ENCODE measurements around the gene FAM149B1. TPM values are rescaled to one million over a fixed set of nuclear protein-coding genes. Genes with fewer than 3 reads are reported as not detected.

The FAM149B1 gene
- total and polyA plus RNA-seq, 2 of the 13 experiments (the other 11 are each of a cell fraction or from before 2014, with no cell fraction given), result 9.3 to 16.8 TPM

- TF ChIP-seq, protein P1, sequence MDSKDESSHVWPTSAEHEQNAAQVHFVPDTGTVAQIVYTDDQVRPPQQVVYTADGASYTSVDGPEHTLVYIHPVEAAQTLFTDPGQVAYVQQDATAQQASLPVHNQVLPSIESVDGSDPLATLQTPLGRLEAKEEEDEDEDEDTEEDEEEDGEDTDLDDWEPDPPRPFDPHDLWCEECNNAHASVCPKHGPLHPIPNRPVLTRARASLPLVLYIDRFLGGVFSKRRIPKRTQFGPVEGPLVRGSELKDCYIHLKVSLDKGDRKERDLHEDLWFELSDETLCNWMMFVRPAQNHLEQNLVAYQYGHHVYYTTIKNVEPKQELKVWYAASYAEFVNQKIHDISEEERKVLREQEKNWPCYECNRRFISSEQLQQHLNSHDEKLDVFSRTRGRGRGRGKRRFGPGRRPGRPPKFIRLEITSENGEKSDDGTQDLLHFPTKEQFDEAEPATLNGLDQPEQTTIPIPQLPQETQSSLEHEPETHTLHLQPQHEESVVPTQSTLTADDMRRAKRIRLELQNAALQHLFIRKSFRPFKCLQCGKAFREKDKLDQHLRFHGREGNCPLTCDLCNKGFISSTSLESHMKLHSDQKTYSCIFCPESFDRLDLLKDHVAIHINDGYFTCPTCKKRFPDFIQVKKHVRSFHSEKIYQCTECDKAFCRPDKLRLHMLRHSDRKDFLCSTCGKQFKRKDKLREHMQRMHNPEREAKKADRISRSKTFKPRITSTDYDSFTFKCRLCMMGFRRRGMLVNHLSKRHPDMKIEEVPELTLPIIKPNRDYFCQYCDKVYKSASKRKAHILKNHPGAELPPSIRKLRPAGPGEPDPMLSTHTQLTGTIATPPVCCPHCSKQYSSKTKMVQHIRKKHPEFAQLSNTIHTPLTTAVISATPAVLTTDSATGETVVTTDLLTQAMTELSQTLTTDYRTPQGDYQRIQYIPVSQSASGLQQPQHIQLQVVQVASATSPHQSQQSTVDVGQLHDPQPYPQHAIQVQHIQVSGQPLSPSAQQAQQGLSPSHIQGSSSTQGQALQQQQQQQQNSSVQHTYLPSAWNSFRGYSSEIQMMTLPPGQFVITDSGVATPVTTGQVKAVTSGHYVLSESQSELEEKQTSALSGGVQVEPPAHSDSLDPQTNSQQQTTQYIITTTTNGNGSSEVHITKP (CRISPR knock-in tag; IDR thresholded peaks at IDR 0.05; ENCODE audit: low read depth), result peak; percentile 36; the same call in 1 of the 2 replicates
- 0 out of 2 replicates have a peak, but pooled peaks have one; percentile 8 for TF ChIP-seq MED13 (CRISPR knock-in tag; IDR thresholded peaks at IDR 0.05)
- TF ChIP-seq, protein P2, sequence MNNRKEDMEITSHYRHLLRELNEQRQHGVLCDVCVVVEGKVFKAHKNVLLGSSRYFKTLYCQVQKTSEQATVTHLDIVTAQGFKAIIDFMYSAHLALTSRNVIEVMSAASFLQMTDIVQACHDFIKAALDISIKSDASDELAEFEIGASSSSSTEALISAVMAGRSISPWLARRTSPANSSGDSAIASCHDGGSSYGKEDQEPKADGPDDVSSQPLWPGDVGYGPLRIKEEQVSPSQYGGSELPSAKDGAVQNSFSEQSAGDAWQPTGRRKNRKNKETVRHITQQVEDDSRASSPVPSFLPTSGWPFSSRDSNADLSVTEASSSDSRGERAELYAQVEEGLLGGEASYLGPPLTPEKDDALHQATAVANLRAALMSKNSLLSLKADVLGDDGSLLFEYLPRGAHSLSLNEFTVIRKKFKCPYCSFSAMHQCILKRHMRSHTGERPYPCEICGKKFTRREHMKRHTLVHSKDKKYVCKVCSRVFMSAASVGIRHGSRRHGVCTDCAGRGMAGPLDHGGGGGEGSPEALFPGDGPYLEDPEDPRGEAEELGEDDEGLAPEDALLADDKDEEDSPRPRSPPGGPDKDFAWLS (CRISPR knock-in tag; IDR thresholded peaks at IDR 0.05; ENCODE audit: borderline replicate concordance), result no peak
- no peak for TF ChIP-seq TEAD3 (CRISPR knock-in tag; optimal IDR thresholded peaks at IDR 0.05; ENCODE audit: borderline replicate concordance)
- TF ChIP-seq MIER3 (CRISPR knock-in tag; IDR thresholded peaks at IDR 0.05; ENCODE audit: borderline replicate concordance), result peak; percentile 56; the same call in 1 of the 2 replicates
- TF ChIP-seq, protein P3, sequence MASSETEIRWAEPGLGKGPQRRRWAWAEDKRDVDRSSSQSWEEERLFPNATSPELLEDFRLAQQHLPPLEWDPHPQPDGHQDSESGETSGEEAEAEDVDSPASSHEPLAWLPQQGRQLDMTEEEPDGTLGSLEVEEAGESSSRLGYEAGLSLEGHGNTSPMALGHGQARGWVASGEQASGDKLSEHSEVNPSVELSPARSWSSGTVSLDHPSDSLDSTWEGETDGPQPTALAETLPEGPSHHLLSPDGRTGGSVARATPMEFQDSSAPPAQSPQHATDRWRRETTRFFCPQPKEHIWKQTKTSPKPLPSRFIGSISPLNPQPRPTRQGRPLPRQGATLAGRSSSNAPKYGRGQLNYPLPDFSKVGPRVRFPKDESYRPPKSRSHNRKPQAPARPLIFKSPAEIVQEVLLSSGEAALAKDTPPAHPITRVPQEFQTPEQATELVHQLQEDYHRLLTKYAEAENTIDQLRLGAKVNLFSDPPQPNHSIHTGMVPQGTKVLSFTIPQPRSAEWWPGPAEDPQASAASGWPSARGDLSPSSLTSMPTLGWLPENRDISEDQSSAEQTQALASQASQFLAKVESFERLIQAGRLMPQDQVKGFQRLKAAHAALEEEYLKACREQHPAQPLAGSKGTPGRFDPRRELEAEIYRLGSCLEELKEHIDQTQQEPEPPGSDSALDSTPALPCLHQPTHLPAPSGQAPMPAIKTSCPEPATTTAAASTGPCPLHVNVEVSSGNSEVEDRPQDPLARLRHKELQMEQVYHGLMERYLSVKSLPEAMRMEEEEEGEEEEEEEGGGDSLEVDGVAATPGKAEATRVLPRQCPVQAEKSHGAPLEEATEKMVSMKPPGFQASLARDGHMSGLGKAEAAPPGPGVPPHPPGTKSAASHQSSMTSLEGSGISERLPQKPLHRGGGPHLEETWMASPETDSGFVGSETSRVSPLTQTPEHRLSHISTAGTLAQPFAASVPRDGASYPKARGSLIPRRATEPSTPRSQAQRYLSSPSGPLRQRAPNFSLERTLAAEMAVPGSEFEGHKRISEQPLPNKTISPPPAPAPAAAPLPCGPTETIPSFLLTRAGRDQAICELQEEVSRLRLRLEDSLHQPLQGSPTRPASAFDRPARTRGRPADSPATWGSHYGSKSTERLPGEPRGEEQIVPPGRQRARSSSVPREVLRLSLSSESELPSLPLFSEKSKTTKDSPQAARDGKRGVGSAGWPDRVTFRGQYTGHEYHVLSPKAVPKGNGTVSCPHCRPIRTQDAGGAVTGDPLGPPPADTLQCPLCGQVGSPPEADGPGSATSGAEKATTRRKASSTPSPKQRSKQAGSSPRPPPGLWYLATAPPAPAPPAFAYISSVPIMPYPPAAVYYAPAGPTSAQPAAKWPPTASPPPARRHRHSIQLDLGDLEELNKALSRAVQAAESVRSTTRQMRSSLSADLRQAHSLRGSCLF (CRISPR knock-in tag; IDR thresholded peaks at IDR 0.05; ENCODE audit: borderline replicate concordance), result no peak
- peak; percentile 27; the same call in 1 of the 2 replicates for TF ChIP-seq FOXK2 (IDR thresholded peaks at IDR 0.05)
- TF ChIP-seq ZFP1 (CRISPR knock-in tag; IDR thresholded peaks at IDR 0.05), result peak; percentile 62; the same call in 1 of the 2 replicates
- no peak for TF ChIP-seq ZNF136 (CRISPR knock-in tag; IDR thresholded peaks at IDR 0.05; ENCODE audit: low read depth)
- TF ChIP-seq PRMT3 (CRISPR knock-in tag; IDR thresholded peaks at IDR 0.05; ENCODE audit: borderline replicate concordance, low read depth), result peak; percentile 75; the same call in 1 of the 2 replicates
- TF ChIP-seq NFIB (CRISPR knock-in tag; IDR thresholded peaks at IDR 0.05; ENCODE audit: borderline replicate concordance), result no peak
- TF ChIP-seq ONECUT2 (CRISPR knock-in tag; IDR thresholded peaks at IDR 0.05), result no peak
- peak; percentile 53; the same call in 1 of the 2 replicates for TF ChIP-seq ZNF230 (CRISPR knock-in tag; IDR thresholded peaks at IDR 0.05)
- peak; percentile 77 for TF ChIP-seq ATF1 (CRISPR knock-in tag; IDR thresholded peaks at IDR 0.05)
- peak; percentile 26; the same call in 1 of the 2 replicates for TF ChIP-seq ZNF274 (CRISPR knock-in tag; IDR thresholded peaks at IDR 0.05)
- TF ChIP-seq HNF4A (CRISPR knock-in tag; IDR thresholded peaks at IDR 0.05), result peak; percentile 83
- TF ChIP-seq HOXA7 (CRISPR knock-in tag; IDR thresholded peaks at IDR 0.05), result no peak
- peak; percentile 97 for TF ChIP-seq ZNF143 (CRISPR knock-in tag; IDR thresholded peaks at IDR 0.05)
These were observed 84.7 kb downstream of the FAM149B1 start, which contains the start of gene MRPS16 (continued) for GRCh38 chr10:73252445-73253224.

Data from HepG2 (cell line).